Measurements from ENCODE around the gene TPSG1. TPM values are rescaled to one million over a fixed set of nuclear protein-coding genes. Genes with fewer than 3 reads are reported as not detected.

The TPSG1 gene
- total RNA-seq, 1 experiment from 2014 or later: not detected

DNA sequence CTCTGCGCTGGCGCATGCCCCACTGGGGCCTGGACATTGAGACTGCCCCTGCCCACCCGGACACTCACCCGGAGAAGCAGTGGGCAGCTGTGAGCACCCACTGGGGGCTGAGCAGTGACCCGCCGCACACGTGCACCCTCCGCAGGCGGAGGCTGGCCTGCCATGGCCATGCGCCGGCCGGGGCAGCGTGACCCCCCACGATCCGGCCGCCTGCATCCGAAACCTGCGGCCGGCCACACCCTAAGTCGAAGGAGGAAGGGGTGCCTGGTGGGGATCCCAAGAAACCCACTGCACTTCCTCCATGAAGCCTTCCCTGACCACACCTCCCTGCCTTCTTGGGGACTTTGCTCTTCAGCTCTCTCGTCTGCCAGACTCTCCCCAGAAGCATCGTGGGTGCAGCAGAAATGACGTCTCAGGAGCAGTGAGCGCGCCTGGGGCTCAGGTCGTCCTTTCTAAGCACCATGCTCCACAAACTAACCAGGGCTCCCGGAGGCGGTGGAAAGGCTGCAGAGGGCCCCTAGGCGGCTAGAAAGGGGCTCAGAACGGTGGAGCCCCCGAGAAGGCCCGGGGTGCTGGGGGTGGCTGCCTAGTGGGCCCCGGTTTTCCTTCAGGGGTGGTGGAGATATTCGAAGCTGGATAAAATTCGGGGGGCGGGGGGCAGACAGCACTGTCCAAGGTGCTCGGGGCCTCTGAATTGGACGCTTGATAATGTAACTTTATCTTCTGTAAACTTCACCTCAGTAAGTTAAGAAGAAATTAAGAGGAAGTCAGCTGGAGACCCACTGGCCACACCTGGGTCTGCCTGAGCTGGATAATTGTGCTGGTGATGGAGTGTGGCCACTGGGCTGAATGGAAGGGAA lies 1.5 kb downstream of the TPSG1 start (continued):
- TF ChIP-seq, protein P1, sequence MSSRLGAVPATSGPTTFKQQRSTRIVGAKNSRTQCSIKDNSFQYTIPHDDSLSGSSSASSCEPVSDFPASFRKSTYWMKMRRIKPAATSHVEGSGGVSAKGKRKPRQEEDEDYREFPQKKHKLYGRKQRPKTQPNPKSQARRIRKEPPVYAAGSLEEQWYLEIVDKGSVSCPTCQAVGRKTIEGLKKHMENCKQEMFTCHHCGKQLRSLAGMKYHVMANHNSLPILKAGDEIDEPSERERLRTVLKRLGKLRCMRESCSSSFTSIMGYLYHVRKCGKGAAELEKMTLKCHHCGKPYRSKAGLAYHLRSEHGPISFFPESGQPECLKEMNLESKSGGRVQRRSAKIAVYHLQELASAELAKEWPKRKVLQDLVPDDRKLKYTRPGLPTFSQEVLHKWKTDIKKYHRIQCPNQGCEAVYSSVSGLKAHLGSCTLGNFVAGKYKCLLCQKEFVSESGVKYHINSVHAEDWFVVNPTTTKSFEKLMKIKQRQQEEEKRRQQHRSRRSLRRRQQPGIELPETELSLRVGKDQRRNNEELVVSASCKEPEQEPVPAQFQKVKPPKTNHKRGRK (CRISPR knock-in tag; IDR thresholded peaks at IDR 0.05; ENCODE audit: borderline replicate concordance): no peak

DNA sequence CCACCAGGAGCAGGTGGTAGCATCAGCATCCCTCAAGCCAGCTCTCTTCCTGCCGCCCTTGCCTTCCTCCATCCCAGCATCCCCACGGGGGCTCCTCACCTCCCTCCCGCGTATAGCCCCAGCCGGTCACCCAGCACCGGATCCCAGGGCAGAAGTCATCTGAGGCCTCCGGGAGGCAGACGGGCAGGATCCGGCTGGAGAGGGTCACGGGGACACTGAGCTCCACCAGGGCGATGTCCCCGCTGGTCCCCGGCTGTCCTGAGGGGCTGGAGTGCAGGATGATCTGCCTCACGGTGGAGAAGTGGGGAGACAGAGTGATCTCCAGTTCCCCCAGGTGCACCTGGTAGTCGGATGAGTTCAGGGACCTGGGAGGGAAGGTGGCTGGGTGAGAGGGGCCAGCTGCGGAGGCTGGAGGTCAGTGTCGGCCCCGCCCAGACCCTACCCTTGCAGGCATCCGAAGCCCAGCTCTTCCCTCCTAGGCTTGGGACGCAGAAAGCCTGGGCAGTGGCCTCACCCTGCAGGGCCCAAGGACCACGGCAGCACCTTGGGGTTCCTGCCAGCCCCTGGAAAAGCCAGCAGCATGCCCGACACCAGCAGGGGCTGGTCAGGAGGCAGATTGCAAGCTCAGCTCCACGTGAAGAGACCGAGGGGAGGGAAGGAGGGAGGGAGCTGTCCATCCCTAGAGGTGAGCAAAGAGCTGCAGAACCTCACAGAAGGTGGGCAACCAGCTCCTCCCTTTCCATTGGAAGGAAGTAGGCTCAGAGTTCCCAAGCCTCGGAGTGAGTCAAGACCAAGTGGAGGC lies 2.3 kb downstream of the TPSG1 start:
- Mint-ChIP-seq H3K36me3 (no peaks in the 10 kb centered on the region), H3K27me3 (ENCODE audit: low read depth) (peaks cover 4% of the 10 kb centered on the region), H3K4me1 (no peaks in the 10 kb centered on the region), H3K27ac (no peak overlapping the region), H3K9me3 (no peaks in the 10 kb centered on the region), H3K4me3 (no peak overlapping the region)
- ChIA-PET POLR2A (no interaction called here), CTCF (interaction anchor here (0.6 to 1.6 kb wide), 2 partner anchors 120 to 166 kb away, joined by 5 to 6 read pairs; no protein-coding TSS in a partner anchor)
- DNase-seq (ENCODE audit: low spot score) (no peak), ATAC-seq (no peak)
- TF ChIP-seq, protein P2, sequence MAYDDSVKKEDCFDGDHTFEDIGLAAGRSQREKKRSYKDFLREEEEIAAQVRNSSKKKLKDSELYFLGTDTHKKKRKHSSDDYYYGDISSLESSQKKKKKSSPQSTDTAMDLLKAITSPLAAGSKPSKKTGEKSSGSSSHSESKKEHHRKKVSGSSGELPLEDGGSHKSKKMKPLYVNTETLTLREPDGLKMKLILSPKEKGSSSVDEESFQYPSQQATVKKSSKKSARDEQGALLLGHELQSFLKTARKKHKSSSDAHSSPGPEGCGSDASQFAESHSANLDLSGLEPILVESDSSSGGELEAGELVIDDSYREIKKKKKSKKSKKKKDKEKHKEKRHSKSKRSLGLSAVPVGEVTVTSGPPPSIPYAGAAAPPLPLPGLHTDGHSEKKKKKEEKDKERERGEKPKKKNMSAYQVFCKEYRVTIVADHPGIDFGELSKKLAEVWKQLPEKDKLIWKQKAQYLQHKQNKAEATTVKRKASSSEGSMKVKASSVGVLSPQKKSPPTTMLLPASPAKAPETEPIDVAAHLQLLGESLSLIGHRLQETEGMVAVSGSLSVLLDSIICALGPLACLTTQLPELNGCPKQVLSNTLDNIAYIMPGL (CRISPR knock-in tag; IDR thresholded peaks at IDR 0.05): no peak
- TF ChIP-seq NFYB (CRISPR knock-in tag; conservative IDR thresholded peaks at IDR 0.05; ENCODE audit: low read depth): no peak
- TF ChIP-seq ZSCAN18 (CRISPR knock-in tag; IDR thresholded peaks at IDR 0.05): no peak
- TF ChIP-seq ZNF416 (CRISPR knock-in tag; IDR thresholded peaks at IDR 0.05): no peak
- no peak for TF ChIP-seq EMX1 (CRISPR knock-in tag; IDR thresholded peaks at IDR 0.05)
- no peak for TF ChIP-seq ERG (CRISPR knock-in tag; IDR thresholded peaks at IDR 0.05)
- no peak for TF ChIP-seq ZNF121 (CRISPR knock-in tag; IDR thresholded peaks at IDR 0.05)
- TF ChIP-seq STAT6 (CRISPR knock-in tag; conservative IDR thresholded peaks at IDR 0.05; ENCODE audit: low read depth): no peak
- TF ChIP-seq RORB (CRISPR knock-in tag; IDR thresholded peaks at IDR 0.05): no peak
- TF ChIP-seq, protein P3, sequence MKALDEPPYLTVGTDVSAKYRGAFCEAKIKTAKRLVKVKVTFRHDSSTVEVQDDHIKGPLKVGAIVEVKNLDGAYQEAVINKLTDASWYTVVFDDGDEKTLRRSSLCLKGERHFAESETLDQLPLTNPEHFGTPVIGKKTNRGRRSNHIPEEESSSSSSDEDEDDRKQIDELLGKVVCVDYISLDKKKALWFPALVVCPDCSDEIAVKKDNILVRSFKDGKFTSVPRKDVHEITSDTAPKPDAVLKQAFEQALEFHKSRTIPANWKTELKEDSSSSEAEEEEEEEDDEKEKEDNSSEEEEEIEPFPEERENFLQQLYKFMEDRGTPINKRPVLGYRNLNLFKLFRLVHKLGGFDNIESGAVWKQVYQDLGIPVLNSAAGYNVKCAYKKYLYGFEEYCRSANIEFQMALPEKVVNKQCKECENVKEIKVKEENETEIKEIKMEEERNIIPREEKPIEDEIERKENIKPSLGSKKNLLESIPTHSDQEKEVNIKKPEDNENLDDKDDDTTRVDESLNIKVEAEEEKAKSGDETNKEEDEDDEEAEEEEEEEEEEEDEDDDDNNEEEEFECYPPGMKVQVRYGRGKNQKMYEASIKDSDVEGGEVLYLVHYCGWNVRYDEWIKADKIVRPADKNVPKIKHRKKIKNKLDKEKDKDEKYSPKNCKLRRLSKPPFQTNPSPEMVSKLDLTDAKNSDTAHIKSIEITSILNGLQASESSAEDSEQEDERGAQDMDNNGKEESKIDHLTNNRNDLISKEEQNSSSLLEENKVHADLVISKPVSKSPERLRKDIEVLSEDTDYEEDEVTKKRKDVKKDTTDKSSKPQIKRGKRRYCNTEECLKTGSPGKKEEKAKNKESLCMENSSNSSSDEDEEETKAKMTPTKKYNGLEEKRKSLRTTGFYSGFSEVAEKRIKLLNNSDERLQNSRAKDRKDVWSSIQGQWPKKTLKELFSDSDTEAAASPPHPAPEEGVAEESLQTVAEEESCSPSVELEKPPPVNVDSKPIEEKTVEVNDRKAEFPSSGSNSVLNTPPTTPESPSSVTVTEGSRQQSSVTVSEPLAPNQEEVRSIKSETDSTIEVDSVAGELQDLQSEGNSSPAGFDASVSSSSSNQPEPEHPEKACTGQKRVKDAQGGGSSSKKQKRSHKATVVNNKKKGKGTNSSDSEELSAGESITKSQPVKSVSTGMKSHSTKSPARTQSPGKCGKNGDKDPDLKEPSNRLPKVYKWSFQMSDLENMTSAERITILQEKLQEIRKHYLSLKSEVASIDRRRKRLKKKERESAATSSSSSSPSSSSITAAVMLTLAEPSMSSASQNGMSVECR (CRISPR knock-in tag; IDR thresholded peaks at IDR 0.05; ENCODE audit: borderline replicate concordance): no peak
- TF ChIP-seq, protein P4, sequence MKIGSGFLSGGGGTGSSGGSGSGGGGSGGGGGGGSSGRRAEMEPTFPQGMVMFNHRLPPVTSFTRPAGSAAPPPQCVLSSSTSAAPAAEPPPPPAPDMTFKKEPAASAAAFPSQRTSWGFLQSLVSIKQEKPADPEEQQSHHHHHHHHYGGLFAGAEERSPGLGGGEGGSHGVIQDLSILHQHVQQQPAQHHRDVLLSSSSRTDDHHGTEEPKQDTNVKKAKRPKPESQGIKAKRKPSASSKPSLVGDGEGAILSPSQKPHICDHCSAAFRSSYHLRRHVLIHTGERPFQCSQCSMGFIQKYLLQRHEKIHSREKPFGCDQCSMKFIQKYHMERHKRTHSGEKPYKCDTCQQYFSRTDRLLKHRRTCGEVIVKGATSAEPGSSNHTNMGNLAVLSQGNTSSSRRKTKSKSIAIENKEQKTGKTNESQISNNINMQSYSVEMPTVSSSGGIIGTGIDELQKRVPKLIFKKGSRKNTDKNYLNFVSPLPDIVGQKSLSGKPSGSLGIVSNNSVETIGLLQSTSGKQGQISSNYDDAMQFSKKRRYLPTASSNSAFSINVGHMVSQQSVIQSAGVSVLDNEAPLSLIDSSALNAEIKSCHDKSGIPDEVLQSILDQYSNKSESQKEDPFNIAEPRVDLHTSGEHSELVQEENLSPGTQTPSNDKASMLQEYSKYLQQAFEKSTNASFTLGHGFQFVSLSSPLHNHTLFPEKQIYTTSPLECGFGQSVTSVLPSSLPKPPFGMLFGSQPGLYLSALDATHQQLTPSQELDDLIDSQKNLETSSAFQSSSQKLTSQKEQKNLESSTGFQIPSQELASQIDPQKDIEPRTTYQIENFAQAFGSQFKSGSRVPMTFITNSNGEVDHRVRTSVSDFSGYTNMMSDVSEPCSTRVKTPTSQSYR (CRISPR knock-in tag; IDR thresholded peaks at IDR 0.05): no peak
- TF ChIP-seq CREB1 (CRISPR knock-in tag; IDR thresholded peaks at IDR 0.05): no peak
